GM08714 (cell line): ENCODE data around the gene MCTP2.

ENCODE experiments used
- H3K4me3 ChIP-seq: fragments of 200-500 bp; sonication (Bioruptor generic); 2 replicates; pipeline ENCODE4 v1.5.1; 2014; ENCODE audit warnings: mild to moderate bottlenecking, low read length, inconsistent platforms
- ZNF274 ChIP-seq: IDR thresholded peaks from 2 replicates; pipeline ENCODE4 v1.6.1; 2012; ENCODE audit warnings: mild to moderate bottlenecking, low read depth, low read length

MCTP2 gene

DNA sequence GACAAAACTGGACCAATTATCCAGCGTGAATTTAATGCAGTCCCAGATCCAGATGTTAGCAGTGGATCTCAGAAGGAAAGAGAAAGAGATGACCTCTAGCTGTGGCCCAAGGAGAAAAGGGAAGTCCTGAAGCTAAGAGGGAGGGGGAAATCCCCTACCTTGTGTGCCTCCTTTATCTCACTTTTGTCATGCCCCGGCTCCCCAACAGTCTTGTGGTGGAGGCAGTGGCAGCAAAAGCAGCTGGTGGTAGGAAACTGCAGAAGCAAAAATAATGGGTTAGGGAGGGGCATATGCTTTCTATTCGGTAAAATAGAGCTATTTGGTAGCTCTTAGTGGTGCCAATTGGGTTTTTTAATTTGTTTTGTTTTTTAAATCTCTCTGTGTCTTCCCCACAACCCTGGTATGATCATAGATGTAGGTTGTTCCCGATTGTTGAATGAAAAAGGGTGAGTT is 56.5 kb downstream of the MCTP2 start:
- H3K4me3 ChIP-seq: peak overlapping the region; percentile 61; the same call in 1 of the 2 replicates
- TF ChIP-seq ZNF274: no peak

DNA sequence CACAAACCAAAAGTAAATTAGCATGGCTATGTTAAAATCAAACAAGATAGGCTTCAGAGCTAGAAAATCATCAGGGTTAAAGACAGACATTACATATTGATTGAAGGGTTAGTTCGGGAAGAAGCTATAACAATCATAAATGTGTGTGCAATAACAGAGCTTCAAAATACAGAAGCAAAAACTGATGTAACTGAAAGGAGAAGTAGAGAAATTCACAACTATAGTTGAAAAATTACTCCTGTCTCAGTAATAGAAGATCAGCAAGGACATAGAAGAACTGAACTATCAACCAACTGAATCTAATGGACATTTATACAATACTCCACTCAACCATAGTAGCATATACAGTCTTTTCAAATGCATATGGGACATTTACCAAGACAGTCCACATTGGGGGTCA is 59.4 kb downstream of the MCTP2 start:
- TF ChIP-seq ZNF274: no peak
- no peak overlapping the region for H3K4me3 ChIP-seq

DNA sequence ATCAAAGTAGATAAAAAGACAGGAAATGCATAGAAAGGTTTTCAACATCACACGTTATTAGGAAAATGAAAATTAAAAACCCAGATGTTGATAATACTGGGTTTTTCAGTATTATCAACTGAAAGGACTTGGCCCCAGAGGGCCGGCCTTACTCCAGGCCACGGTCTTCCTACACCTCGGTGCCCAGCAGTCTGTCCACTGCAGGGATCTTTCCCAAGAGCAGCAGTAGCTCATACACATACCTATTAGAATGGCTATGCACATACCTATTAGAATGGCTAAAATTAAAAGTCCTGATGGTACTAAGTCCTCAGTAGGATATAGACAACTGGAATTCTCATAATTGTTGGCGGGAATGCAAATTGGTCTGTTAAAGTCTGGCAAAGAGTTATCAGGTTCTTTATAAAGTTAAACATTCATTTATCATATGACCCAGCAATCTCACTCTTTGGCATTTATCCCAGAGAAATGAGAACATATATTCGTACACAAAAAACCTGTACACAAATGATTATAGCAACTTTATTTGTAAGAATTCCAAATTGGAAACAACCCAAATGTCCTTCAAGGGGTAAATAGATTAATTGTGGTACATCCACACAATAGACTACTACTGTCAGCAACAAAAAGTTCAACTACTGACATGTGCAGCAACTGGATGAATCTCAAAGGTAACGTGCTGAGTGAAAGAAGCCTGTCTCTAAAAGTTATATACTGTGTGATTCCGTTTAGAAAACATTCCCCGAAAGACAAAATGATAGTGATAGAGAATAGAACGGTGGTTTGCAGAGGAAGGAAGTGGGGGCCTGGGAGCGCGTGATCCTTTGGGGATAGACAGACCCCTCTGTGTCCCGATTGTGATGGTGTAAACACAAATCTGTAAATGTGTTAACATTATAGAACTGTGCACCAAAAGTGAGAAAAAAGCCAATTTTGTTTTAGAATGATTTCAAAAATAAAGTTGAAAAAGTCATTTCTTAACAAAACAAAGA is 62.3 kb downstream of the MCTP2 start:
- TF ChIP-seq ZNF274: no peak
- H3K4me3 ChIP-seq: peak overlapping the region; percentile 40; the same call in 1 of the 2 replicates

DNA sequence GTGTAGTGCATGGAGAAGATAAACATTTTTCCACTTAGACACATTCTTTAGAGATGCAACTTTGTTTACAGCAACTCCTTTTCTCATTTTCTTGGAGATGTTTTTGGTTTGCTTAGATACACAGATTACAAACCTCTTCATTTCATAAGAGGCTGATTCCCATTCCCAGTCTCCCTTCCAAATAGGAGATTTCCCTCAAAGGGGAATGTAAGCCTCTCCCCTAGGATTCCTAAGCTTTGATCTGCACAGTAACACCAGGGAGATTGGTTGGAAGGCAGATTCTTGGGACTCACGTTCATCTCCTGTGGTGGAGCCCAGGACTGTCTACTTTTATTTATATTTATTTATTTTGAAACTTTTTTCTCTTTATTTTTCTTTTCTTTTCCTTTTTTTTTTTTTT is 63.2 kb downstream of the MCTP2 start:
- no peak for TF ChIP-seq ZNF274
- no peak overlapping the region for H3K4me3 ChIP-seq

DNA sequence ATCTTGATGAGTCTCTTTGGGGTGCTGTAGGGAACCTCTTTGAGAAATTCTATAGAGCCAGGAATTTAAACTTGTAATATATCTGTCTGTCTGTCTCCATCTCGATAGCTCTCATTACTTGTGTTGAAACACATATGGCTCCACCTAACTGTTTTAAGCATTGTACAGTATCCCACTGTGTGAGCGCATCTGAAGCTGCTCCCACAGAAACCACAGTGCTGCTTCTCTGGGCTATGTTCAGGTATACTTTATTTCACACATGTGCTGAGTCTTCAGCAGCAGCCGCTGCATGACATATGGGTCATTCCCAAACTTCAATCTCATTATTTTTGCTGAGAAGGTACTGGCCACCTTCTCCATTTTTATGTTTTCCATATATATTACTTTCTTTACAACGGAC is 63.9 kb downstream of the MCTP2 start:
- H3K4me3 ChIP-seq: no peak overlapping the region
- TF ChIP-seq ZNF274: no peak

DNA sequence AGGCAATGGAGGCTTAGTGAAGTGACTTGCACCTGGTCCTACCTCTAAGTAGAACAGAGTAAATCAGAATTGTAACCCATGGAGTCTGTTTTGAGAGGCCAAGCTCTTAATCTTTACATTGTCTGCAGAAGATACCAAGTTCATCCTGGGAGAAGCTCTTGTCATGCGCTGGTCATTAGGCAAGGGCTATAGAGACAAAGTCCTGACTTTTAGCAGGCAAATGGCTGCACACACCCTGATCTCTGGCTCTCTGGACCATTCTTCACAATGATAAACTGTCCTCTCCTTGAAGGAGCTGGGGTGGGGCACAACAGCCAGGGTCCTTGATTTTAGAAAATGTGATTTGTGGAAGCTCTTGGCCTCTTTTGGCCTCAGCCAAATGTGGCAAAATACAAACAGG is 65.4 kb downstream of the MCTP2 start:
- TF ChIP-seq ZNF274: no peak
- no peak overlapping the region for H3K4me3 ChIP-seq

DNA sequence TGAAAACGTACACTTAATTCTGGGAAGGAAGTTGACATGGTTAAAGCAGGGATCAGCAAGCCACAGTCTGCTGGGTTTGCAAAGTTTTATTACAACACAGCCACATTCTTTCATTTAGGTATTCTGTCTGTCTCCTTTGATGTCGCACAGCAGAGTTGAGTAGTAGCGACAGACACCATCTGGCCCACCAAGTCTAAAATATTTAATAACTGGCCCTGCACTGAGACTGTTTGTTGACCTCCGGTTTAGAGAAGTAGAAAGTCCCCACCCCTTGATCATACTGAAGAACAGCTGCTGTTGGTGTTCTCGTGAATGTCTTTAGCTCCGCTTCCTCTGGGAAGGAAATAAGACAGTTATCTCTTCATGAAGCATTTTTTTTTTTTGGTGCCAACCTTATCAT is 66.2 kb downstream of the MCTP2 start:
- no peak for TF ChIP-seq ZNF274
- H3K4me3 ChIP-seq: no peak overlapping the region; the same call in 1 of the 2 replicates

DNA sequence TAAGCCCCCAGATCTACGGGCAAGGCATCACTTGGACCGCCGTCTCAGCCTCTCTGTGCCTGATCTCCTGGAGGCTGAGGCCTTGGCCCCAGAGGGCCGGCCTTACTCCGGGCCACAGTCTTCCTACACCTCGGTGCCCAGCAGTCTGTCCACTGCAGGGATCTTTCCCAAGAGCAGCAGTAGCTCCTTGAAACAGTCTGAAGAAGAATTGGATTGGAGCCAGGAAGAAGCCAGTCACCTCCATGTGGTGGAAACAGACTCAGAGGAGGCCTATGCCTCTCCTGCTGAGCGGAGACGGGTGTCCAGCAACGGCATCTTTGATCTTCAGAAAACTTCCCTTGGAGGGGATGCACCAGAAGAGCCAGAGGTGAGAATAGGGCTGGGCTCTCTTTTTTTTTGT is 67.0 kb downstream of the MCTP2 start:
- TF ChIP-seq ZNF274: no peak
- H3K4me3 ChIP-seq: peak overlapping the region; percentile 18; the same call in 1 of the 2 replicates

DNA sequence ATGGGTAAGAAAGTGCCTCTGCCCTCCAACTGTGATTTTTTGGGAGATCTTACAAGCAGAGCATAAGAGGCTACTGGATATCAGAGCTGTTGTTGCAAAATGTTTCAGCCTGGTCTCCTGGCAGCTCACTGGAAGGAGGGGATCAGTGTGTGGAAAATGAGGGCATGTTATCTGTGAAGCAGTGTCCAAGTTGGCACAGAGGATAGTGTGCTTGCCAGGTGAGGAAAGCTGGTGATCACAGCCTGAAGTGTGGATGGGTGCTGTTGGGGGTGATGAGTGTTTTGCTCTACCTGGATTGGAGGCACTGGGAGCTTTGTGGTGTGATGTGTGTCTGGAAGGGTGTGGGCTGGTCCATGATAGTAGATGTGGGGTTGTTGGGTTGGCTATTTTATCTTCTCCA is 69.3 kb downstream of the MCTP2 start:
- no peak overlapping the region for H3K4me3 ChIP-seq
- TF ChIP-seq ZNF274: no peak

DNA sequence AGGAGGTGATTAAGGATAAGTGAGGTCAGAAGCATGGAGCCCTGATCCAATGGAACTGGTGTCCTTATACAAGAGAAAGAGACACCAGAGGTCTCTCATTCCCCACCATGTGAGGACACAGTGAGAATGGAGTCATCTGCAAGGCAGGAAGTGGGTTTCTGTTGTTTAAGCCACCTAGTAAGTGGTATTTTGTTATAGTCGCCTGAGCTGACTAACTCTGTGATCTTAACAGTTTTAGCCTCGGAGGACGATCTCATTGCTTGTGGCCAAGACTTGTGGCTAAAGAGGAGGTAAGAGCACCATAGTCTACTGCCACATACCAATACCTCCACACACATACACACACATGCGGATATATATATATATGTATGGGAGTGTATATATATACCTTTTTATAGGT is 73.8 kb downstream of the MCTP2 start:
- no peak for TF ChIP-seq ZNF274
- H3K4me3 ChIP-seq: no peak overlapping the region

DNA sequence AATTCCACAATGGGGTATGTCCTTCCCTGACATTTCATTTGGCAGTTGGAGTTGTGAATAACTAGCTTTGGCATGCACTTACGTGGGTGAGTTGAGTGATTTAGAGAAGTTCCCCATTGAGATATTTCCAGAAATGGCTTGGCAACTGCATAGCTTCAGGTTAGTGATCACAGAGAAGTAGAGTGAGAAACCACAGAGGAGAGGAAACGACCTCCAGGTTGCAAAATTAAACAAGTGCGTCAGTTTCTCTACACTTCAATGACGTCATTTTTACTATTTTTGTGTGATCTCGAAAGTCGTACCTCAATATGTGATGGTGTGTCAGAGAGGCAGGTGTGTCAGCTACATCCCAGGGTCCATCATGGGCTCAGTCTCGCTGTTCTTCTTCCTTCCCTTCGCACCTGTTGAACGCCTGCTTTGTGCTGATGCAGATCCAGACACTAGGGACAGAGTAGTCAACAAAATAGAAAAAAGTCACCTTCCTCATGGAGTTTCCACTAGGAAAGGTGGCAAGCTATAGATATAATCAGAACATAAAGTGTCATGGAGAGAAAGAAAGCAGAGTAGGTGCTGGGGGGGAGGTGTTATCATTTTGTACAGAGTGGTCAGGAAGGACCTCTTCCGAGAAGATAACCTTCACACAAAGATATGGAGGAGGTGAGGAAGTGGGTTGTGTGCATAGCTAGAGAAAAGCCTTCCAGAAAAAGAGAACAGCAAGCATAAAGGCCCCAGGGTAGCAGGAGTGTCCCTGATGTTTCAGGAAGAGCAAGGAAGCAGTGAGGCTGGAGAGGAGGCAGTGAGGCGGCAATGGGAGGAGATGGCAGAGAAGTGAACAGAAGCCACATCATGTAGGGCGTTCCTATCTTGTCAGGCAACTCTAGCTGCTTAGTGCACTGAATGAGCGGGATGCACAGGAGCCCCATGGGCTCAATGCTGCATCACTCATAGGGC is 75.6 kb downstream of the MCTP2 start:
- no peak for TF ChIP-seq ZNF274
- peak overlapping the region; percentile 17; the same call in 1 of the 2 replicates for H3K4me3 ChIP-seq

DNA sequence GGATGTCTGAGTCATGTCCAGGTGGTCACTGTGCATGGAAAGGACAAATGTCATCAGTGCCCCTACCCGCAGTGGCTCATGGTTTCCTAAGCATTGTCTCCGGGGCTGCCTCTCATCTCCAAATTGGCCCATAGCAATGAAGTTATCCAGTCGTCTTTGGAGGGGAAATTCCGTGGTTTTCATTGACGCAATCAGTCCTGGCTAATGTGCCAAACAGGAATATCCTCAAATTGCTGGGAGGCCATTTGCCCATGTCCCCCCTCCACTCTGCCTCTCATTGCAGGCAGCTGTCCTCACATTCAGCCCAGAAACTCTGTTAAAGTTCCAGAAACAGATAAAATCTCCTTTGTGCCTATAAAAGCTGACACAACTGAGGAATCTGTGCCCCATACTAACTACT is 81.6 kb downstream of the MCTP2 start:
- H3K4me3 ChIP-seq: no peak overlapping the region
- TF ChIP-seq ZNF274: no peak

DNA sequence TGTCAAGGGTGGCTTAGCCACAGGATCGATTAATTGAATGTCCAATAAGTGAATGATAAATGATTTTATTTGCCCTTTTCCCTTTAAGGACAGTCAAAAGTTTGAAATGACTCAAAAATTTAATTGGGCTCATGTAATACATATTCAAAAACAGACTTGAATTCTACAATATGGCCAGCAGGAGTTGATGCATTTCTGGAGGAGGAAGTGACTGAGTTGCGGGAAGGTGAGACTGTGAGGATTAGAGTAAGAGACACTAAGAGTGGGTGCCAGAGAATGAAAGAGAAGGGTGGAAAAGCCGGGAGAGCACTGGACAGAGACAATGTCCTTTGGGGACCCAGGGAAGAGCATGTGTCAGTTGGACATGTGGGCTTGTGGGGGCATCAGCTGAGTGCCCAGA is 83.3 kb downstream of the MCTP2 start:
- H3K4me3 ChIP-seq: no peak overlapping the region
- TF ChIP-seq ZNF274: no peak

DNA sequence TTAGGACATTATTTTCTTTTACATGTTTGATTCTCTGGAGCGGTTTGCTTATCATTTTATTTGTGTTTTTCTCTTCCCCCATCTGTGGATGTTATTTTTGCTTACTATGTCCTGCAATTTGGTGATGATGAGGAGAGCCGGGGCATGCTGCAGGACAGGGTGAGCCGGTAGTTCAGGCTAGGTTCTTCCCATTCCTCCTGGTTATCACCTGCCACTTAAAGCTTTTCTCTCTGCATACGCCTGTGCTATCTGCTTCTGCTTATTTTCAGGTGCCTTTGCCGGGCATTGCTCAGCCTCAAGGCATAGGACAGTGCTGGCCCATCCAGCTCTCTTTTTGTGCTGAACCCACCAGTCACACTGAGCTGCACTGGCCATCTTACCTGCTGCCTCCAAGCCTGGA is 85.8 kb downstream of the MCTP2 start:
- no peak overlapping the region for H3K4me3 ChIP-seq
- TF ChIP-seq ZNF274: no peak
